DMS 273 treated with DMSO at 0.1 percent for 48 hours (cell line): ENCODE data around the gene NUDT2.

Source experiments
- DNase-seq: peaks from one replicate; lab custom pipeline; 2025; lab: John Stamatoyannopoulos, UW

The NUDT2 gene

DNA sequence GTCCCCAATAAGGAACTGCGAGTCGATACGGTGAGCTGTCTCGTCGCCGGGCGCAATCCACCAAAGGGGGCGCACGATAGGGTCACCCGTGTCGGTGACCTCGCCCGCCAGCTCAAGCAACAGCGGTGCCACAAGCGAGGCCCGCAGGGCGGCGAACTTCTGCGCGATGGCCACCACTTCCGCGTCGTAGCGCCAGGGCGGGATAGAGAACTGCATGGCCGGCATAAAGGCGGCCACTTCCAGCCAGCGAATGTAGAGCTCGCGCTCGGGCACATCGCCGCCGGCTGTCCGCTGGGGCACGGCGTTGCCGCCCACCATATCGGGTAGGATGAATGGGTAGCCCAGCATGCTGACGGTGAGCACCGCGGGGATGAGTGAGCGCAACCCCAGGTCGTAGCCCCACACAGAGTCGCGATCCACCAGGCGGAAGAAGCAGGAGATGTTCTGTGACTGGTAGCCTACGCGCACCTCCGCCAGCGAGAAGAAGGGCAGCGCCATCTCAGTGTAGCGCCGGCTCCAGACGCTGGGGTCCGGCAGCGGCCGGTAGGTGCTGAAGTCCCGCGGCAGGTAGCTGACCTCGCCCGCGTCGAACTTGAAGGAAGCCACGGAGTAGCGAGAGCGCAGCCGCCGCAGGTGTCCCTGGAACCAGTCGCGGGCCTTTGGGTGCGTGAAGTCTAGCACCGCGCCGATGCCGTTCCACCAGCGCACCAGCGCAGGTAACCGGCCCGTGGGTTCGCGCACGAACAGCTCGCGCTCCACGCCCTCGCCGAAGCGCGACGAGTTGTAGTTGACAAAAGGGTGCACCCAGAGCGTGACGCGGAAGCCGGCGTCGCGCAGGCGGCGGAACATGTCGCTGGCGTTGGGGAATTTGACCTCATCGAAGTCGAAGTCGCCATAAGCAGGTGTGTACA lies 41.9 kb downstream of the NUDT2 start:
- no peak for DNase-seq

DNA sequence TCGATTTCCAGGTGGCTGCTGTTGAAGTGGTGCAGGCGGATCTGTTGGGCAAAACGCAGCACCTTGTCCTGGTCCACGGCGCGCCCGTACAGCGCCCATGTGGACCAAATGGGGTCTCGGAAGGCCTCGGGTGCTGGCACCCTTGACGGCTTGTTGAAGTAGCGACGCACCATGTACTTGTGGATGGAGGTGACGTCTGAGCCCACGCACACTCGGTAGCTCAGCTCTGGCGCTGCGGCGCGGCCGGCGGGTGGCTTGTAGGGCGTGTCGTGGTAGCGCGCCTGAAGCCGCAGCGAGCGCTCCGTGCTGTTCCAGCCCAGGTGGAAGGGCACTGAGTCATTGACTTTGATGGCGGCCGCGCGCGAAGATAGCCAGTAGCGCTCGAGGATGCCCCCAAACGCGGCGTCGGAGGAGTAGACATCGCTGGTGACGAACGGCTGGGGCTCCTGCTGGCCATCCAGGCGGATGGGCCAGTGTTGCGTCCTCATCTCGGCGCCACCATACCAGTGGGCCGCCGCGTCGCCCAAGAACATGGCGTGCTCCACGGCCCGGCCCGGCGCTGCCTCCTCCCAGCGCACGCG lies 42.6 kb downstream of the NUDT2 start:
- DNase-seq, result no peak

DNA sequence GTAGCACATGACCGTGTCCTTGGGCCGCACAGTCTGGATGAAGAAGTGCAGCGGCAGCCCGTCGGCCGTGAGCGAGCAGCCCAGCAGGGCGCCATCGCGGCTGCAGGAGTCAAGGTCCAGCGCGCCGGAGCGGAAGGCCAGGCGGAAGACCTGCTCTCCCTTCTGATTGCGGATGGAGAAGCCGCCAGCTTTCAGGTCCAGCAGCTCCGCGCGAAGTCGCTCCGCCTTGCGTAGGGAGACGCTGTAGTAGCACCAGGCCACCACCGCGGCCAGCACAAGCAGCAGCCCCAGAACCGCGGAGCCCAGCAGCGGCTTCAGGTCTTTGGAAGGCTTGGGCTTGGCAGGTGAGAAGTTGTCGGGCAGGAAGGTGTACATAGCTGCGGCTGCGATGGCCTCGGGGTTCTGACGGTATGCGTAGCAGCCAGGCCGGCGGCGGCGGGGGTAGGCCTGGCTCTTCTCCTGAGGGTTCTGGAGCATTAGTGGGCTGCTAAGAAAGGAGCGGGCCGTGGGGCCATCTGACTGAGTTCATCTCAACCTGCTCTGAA lies 43.2 kb downstream of the NUDT2 start:
- DNase-seq, result no peak

DNA sequence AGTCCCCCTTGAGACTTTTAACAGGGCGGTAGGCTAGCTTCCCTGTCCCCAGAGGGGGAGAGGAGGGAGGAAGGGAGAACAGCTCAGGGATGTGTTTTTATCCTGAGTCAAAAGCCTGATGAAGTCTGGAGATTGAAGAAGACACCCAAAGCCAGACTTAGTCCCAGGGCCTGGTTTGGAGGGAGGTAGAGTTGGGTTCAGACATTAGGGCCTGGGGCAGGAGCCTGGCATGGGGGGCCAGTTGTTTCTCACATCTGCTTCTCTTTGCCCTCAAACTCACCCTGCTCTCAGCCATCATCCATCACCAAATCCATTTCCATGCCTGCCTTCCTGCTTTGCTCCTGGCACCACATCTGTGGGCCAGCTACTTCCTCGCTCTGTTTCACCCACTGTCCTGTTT lies 44.4 kb downstream of the NUDT2 start:
- no peak for DNase-seq

DNA sequence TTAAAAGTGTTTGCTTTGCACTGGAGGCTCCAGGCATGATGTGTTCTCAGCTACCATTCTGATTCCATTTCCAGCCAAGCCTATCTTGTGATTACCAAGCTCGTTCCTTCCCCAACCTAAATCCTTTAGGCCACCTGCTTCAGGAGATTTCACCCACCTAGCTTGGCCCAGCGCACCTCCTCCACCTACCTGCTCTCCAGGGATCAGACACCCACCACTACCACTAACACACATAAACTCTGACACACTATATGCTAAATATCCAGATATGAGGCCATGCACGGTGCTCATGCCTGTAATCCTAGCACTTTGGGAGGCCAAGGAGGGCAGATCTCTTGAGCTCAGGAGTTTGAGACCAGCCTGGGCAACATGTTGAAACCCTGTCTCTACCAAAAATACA lies 45.0 kb downstream of the NUDT2 start:
- no peak for DNase-seq

DNA sequence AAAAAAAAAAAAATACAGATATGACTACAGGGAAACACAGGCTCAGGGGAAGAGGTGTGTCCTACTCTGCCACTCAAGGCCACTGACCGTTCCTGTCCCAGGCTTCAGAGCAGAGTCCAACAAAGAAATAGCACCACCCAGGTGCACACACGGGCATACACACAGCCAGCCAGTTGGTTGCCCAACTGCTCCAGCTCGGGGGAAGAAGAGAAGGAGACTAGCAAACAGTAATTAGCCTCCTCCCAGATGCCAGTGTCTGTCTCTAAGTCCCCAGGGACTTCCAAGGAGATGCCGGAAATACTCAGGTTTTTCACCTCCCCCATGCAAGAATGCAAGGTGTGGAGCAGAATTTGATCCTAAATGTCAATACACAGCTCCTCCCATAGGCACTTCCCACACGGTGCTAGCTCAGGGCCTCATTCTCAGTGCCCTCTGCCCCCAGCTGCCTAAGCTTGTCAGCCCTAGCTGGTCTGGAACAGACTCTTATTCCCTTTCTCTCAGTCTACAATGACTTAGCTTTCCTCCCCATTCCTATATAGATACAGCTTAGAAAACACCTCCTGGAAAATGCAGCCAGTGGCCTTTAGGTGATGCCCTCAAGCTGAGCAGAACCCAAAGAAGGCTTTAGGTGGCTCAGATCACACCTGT lies 45.7 kb downstream of the NUDT2 start:
- peak; percentile 62 for DNase-seq

DNA sequence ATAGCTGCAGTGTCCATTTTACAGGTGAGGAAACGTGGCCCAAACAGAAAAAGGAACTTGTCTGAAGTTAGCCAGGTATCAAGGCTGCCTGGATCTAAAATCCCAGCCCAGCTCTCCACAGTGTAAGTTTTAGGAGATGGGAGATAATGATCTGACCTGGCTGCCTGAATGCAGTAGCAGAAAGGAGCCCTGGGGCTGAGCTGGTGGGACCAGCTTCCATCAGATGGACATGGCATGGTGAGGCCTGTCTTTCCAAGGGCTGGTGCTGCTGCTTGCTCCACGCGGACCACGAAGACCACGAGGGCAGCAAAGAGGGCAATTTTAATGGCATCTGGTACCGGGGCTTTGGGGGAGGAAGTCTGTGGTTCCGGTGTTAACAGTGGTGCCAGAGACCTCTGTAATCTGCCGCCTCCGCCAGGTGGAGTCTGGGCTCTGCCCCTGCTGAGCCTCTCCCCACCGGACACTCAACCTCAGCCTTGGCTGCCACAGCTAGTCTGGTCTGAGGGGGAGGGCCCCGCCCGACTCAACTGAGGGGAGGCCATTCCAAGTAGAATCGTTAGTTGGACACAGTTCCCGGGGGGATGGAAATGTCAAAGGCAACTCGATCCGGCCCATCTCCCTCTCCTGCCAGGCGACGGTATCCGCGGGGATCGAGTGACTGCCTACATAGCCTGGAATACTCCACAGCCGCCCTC lies 46.7 kb downstream of the NUDT2 start:
- no peak for DNase-seq

DNA sequence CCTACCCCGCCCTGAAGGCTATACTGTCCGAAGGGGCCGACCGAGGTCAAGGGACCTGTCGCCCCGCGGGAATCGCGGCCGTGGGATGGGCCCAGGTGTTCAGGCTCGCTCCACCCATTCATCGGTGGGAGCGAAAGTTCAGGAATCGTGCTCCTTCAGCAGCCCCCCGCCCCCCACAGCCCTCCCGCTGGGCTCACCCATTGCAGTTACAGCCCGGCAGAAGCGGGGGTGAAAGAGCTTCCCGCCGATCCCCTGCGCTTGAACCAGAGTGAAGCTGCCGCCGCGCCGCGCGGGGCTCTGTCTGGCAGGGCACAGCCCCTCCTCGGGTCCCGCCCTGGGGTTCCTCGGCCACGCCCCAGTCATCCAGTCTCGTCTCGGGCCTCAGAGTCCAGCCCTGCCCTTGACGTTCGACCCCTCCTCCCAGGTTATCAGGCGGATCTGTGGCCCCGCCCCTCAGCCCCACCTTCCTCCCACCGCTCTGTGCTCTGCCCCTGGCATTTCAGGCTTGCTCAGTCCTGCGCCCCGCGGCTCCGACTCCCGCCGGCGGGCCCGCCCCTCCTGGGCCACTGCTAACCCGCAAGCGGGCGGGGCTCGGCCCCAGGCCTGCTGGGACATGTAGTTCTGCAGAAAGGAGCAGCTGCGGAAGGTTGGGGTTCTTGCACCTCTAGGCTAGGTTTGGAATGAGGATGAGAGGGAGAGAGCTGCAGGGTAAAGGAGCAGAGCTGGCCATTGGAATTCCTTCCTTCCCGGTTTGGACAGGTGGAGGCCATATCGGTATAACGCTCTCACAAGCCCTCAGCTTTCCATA lies 47.4 kb downstream of the NUDT2 start, which contains the start of gene MYORG:
Gene MYORG (minus strand): TSS at position 303 of the 808 bp plus-strand sequence. CDS start 3,955 bp downstream, outside the sequence.
- peak; percentile 90 for DNase-seq

DNA sequence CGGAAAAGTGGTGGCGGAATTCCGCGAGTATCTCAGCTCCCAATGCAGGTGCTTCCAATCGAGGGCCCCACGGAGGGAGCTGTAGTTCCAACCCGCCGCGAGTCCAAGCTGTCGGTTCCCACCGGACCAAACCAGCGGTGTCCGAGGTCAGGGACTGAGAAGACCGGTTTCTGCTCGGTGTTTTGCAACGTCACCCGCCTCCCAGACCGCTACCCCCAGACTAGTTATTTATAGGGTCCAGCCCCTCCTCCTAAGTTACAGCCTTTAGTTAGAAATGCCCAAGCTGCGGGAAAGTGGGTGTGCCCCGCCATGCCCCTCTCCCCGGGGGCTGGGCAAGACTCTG lies 48.0 kb downstream of the NUDT2 start:
- DNase-seq, result no peak

DNA sequence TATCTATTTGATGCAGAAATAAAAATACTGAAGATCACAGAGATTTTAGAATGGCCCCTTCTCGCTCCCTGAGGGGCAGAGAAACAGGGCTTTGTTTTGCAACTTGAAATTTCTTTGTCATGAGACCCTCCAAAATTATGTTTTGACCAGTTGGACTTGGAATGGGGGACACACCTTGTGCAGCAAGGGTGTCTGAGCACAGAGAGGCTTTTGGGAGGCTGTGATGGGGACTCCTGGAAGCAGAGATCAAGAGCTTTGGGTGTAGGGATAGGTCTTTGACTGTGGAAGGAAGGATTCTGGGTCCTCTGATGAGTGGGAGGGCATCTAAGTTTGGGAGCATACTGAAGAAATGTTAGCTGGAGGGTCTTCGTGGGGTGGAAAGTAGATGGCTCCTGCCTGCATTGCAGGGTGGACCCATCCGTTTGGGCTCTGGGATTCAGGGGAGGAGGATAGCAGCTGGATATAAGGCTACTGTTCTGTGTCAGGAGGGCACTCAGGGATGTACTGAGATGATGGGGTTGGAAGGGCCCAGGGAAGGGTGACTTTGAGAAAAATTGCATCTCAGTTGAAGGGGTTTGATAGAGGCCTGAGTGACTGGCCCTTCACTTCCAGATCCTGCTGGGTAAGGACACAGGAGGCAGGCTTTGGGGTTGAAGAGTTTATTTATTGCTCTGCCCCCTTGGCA lies 49.1 kb downstream of the NUDT2 start:
- no peak for DNase-seq

DNA sequence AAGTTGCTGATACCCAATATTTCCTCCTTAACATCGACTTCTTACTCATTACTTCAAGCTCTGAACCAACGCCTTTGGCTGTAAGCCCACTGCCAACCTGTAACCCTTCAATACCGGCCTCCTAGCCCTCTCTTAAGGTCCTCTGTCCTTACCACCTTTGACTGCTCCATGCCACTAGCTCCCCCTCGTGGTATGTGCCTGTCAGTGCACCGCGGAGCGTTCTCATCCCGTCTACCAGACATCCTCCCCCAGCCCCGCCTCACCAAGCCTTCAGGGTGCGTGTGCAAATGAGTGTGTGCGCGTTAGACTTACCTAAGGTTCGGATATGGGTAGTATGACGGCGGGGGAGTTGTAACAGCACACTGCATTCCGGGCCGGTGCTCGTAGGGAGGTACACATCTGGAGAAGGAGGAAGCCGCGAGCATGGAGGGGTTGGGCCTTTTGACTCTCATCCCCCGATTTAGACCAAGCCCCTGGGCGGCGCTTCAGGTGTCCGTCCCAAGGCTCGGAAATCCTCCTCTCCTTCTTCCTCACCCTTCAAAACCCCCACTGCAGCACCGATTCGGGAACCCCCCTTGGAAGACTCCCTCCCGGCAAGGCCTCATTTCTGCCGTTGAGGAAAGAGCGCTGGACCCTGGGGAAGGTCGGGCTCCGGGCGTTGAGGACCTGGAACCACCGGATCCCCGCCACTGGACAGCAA lies 50.1 kb downstream of the NUDT2 start:
- peak; percentile 39 for DNase-seq

DNA sequence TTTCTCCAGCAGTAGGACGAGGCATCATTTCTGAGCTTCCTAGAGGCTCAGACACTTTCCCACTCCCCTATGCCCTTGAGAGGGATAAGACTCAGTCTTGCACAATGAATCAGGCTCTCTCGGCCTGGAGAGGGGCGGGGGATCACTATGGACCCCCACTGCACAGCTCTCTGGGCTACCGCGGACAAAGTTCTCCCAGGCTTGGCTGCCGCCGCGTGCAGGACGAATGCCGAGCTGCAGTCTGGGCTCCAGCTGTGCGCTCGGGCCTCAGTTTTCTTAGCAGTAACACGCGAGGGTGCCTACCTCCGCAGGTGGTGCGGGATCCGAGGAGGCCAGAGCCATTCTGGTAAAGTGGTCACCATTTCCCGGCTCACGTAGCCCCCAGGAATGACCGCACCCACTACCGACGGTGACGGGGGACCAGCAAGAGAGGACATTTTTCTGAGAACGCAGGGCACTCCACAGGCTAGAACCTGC lies 50.7 kb downstream of the NUDT2 start:
- no peak for DNase-seq

DNA sequence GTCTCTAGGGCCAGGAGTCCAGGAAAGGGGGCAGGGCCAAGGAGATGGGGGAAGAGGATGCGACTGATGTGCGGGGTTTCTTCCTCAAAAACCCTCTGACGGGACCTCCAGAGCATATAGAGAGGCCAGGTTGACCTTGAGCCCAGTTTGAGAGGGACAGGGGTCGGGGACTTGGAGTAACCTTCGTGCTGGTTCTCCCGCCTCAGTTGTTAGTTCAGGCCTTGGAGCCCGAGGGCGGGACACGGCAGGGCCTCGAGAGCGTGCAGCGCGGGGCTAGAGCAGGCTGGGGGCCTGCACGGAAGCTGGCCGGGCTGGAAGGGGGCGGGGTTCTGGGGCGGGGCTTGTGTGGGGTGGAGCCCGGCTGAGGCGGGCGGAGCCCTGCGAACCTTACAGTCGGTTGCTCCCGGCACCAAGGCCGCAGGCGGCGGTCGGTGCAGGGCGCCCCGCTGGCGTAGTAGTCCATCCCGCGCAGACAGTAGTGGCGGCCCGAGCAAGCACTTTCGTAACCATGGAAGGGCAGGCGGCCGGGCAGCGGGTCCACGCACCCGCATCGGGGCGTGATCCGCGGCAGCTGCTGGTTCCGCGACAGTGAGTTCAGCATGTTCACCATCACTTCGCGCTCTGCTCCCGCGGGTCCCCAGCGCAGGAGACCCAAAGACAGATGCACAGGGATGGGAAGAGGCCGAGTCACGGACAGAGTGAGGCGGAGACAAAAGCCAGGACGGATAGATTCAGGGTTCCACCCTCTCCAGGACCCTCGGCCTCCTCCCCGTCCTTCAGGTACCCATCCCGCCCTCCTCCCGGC lies 51.3 kb downstream of the NUDT2 start:
- DNase-seq, result peak; percentile 22

DNA sequence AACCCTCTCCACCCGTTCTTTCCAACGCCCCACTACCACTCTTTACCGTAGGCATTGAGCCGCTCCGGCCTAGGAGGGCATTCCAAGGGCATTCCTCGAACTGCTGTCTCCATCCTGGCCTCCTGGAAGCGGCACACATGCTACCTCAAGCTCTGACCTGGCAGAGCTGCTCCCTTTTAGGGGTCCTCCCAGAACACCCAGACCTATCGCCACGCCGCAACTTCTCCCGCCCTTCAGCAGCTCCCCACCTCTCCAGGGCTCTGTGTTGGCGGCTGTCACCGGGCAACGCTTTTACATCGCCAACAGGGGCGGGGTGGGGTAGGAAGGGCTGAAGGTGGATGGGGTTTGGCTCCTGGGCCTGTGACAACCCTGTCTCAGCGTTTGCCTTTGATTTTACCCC lies 52.0 kb downstream of the NUDT2 start:
- DNase-seq, result no peak

DNA sequence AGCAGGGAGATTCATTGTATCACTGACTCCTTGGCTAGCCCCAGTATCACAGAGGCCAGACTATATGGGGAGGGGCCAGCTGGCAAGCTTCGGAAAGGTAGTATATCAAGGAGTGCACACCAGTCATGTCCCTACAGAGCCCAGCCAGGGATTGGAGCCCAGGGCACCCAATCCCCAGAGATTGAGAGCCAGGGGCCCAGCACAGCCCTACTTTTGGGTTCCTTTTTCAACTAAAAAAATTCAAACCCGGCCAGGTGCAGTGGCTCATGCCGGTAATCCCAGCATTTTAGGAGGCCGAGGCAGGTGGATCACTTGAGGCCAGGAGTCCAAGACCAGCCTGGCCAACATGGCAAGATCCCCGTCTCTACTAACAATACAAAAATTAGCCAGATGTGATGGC lies 52.7 kb downstream of the NUDT2 start:
- DNase-seq, result no peak

DNA sequence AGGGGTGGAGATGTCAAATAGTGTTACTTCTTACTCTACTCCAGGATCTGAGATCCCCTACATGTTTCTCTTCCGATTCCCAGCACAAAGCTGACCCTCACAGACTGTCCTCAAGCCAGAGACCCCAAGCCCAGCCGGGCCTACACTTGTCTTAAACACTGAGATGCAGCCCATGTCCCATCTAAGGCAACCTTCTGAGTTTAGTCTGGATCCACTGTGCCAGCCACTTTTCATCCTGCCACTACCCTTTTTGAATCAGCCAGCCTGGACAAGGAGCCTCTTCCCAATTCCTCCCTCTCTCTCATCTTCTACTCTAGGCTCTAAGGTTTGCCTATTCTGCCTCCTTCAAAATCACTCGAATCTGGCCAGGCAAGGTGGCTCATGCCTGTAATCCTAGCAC lies 53.5 kb downstream of the NUDT2 start:
- DNase-seq, result no peak

DNA sequence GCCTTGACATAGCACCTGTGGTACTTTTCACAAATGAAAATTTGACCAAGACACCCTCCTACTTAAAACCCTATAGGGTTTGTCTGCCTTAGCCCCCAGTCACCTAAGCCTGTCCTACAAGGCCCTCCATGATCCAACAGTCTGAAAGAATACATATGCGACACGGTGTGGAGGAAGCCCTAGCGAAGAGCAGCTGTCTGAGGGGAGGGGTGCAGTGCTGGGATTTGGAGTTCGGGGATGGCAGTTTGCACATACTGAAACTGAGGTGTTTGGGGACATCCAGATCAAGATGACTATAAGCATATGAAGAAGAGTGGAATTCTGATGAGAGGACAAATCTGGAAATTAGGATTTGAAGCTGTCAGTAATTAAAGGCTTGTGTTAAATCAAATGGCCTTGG lies 54.5 kb downstream of the NUDT2 start:
- DNase-seq, result no peak

DNA sequence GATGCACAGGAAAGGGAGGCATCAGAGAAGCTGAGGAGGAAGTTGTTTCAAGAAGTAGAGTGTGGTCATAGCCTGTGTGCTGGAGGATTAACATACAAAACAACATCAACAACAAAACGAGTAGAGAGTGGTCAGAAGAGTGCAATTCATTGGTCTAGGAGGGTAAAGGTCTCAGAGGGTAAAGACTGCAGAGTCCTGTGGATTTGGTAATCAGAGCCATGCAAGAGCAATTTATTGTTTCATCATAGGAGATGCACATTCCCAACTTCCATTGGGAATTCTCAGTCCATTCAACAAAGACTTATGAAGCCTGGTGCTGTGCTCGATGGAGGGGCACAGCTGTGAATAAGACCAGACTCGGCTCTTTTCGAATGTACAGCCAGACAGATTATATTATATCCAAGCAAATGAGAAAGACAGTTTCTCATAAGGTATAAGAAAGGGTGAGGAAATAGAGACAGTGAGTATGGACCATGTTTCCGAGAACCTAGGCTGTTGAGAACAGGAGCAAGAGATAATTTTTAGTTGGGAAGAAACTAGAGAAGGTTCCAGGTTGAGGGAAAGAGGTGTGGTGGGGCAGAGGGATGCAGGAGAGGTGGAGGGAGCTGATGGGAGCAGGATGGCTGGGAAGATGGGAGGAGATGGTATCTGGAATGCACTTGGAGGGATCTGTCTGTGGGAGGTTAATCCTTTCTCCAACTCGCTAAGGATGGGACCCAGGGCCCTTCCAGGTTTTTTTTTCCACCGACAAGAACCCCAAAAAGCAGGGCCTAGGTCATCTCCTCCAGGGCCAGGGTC lies 55.2 kb downstream of the NUDT2 start:
- no peak for DNase-seq
